Panc1 (cell line): ENCODE measurements around the gene NTRK2. TPM values are rescaled to one million over a fixed set of nuclear protein-coding genes. Genes with fewer than 3 reads are reported as not detected.

Source experiments
- ATAC-seq: fragments of 200-7000 bp; cut with Tn5 transposase; 2 replicates; pipeline ENCODE4 v1.9.1; 2020; ENCODE audit warnings: mild to moderate bottlenecking, moderate library complexity
- BruUV-seq: library from RNA; stranded (reverse); fragments of 400-500 nt; replicated peaks from 2 replicates; lab custom pipeline; 2021; lab: Mats Ljungman, UMichigan
- CTCF ChIA-PET: fragments of 300-600 bp; sonication (Branson Sonifier 250); formaldehyde crosslinking; loops from one replicate; lab custom pipeline; 2022; ENCODE audit warnings: antibody characterized with exemption; lab: Charles Lee
- POLR2A ChIA-PET: fragments of 300-600 bp; sonication (Branson Sonifier 250); formaldehyde crosslinking; loops from one replicate; lab custom pipeline; 2022; ENCODE audit warnings: antibody characterized with exemption; lab: Charles Lee
- DNase-seq: peaks from one replicate; pipeline ENCODE4 v3.0.0-alpha.2; 2010; ENCODE audit warnings: low read depth, low spot score
- H3K27ac ChIP-seq: 2 replicates; pipeline ENCODE4 v1.5.1; 2011; ENCODE audit warnings: mild to moderate bottlenecking, low read length, inconsistent platforms
- H3K27me3 ChIP-seq: fragments of 200-500 bp; sonication (Bioruptor generic); 2 replicates; pipeline ENCODE4 v1.6.0; 2014; ENCODE audit warnings: low read length, inconsistent platforms; ENCODE audit not compliant: control insufficient read depth, insufficient read depth
- H3K36me3 ChIP-seq: fragments of 200-500 bp; sonication (Bioruptor generic); 2 replicates; pipeline ENCODE4 v1.5.1; 2014; ENCODE audit warnings: inconsistent platforms, mild to moderate bottlenecking, low read length, moderate library complexity; ENCODE audit not compliant: control insufficient read depth, insufficient read depth
- H3K4me1 ChIP-seq: 2 replicates; pipeline ENCODE4 v1.5.1; 2011; ENCODE audit warnings: inconsistent platforms, mild to moderate bottlenecking, low read length, moderate library complexity; ENCODE audit not compliant: control insufficient read depth, insufficient read depth
- H3K4me3 ChIP-seq, 2 experiments: 2 replicates each; pipeline ENCODE4 v1.5.1; 2011 to 2012; ENCODE audit warnings: low read depth in 2 of 2, low read length in 2 of 2, mild to moderate bottlenecking in 2 of 2, inconsistent platforms in 1 of 2, moderate library complexity in 1 of 2
- H3K9me3 ChIP-seq: fragments of 200-500 bp; sonication (Bioruptor generic); 2 replicates; pipeline ENCODE4 v1.5.1; 2014; ENCODE audit warnings: low read depth, mild to moderate bottlenecking, inconsistent platforms, low read length, moderate library complexity; ENCODE audit not compliant: control insufficient read depth, insufficient read depth
- POLR2AphosphoS5 ChIP-seq: IDR thresholded peaks from 2 replicates; pipeline ENCODE4 v1.6.1; 2012; ENCODE audit warnings: mild to moderate bottlenecking, low read depth, low read length, moderate library complexity
- SIN3A ChIP-seq: IDR thresholded peaks from 2 replicates; pipeline ENCODE4 v1.6.1; 2012; ENCODE audit warnings: low read depth, mild to moderate bottlenecking, low read length, moderate library complexity, borderline replicate concordance; ENCODE audit not compliant: insufficient read depth
- TCF7L2 ChIP-seq: IDR thresholded peaks from 2 replicates; pipeline ENCODE4 v1.6.1; 2011; ENCODE audit warnings: mild to moderate bottlenecking, low read depth, low read length, inconsistent platforms
- in situ Hi-C: cut with HindIII; loops from 2 replicates; pipeline ENCODE4 v1.10.0; 2016; ENCODE audit warnings: low sequenced_read_pairs, low pct_unique_long_range_greater_than_20kb
- intact Hi-C: fragments of 100-400 bp; cut with micrococcal nuclease; formaldehyde crosslinking; loops from one replicate; pipeline ENCODE4 v1.10.0; 2022; ENCODE audit not compliant: unreplicated experiment
- total RNA-seq: library from RNA; stranded (reverse); gene quantifications from one replicate; pipeline ENCODE4 v1.2.1, GENCODE V29; 2021; ENCODE audit not compliant: unreplicated experiment
- TF ChIP-seq, protein P1 (sequence below), 2 experiments: IDR thresholded peaks; 2 replicates each; pipeline ENCODE4 v1.6.1; 2011 to 2012; ENCODE audit warnings: low read depth in 2 of 2, control low read depth in 1 of 2, low read length in 1 of 2, mild to moderate bottlenecking in 1 of 2, moderate library complexity in 1 of 2; ENCODE audit not compliant: insufficient read depth in 1 of 2
- TF ChIP-seq, protein P2 (sequence below): fragments of 450-650 bp; IDR thresholded peaks from 2 replicates; pipeline ENCODE4 v1.5.1; 2017; ENCODE audit warnings: mild to moderate bottlenecking

Gene NTRK2
- total RNA-seq, 1 experiment from 2014 or later: 0.23 TPM

- ATAC-seq: no peak
- BruUV-seq: no TSS peak
- DNase-seq: no peak
- in situ Hi-C loops (no loop called here), intact Hi-C loops (no loop called here)
- ChIA-PET CTCF (no interaction called here), POLR2A (no interaction called here)
- Histone ChIP-seq H3K36me3 (no peaks in the 10 kb centered on the region), H3K4me3 (no peak overlapping the region), H3K9me3 (no peaks in the 10 kb centered on the region), H3K27me3 (no peaks in the 10 kb centered on the region), H3K4me1 (no peaks in the 10 kb centered on the region), H3K27ac (no peak overlapping the region)
- TF ChIP-seq, protein P1, sequence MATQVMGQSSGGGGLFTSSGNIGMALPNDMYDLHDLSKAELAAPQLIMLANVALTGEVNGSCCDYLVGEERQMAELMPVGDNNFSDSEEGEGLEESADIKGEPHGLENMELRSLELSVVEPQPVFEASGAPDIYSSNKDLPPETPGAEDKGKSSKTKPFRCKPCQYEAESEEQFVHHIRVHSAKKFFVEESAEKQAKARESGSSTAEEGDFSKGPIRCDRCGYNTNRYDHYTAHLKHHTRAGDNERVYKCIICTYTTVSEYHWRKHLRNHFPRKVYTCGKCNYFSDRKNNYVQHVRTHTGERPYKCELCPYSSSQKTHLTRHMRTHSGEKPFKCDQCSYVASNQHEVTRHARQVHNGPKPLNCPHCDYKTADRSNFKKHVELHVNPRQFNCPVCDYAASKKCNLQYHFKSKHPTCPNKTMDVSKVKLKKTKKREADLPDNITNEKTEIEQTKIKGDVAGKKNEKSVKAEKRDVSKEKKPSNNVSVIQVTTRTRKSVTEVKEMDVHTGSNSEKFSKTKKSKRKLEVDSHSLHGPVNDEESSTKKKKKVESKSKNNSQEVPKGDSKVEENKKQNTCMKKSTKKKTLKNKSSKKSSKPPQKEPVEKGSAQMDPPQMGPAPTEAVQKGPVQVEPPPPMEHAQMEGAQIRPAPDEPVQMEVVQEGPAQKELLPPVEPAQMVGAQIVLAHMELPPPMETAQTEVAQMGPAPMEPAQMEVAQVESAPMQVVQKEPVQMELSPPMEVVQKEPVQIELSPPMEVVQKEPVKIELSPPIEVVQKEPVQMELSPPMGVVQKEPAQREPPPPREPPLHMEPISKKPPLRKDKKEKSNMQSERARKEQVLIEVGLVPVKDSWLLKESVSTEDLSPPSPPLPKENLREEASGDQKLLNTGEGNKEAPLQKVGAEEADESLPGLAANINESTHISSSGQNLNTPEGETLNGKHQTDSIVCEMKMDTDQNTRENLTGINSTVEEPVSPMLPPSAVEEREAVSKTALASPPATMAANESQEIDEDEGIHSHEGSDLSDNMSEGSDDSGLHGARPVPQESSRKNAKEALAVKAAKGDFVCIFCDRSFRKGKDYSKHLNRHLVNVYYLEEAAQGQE (IDR thresholded peaks at IDR 0.05; ENCODE audit: insufficient read depth in 1 of 2, low read depth in 2 of 2, low read length in 1 of 2): no peak
- TF ChIP-seq TCF7L2 (no peak), POLR2AphosphoS5 (no peak), SIN3A (no peak)
- TF ChIP-seq, protein P2, sequence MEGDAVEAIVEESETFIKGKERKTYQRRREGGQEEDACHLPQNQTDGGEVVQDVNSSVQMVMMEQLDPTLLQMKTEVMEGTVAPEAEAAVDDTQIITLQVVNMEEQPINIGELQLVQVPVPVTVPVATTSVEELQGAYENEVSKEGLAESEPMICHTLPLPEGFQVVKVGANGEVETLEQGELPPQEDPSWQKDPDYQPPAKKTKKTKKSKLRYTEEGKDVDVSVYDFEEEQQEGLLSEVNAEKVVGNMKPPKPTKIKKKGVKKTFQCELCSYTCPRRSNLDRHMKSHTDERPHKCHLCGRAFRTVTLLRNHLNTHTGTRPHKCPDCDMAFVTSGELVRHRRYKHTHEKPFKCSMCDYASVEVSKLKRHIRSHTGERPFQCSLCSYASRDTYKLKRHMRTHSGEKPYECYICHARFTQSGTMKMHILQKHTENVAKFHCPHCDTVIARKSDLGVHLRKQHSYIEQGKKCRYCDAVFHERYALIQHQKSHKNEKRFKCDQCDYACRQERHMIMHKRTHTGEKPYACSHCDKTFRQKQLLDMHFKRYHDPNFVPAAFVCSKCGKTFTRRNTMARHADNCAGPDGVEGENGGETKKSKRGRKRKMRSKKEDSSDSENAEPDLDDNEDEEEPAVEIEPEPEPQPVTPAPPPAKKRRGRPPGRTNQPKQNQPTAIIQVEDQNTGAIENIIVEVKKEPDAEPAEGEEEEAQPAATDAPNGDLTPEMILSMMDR: no peak
Observed at GRCh38 chr9:85046475-85046874, 376.9 kb downstream of the NTRK2 start.

DNA sequence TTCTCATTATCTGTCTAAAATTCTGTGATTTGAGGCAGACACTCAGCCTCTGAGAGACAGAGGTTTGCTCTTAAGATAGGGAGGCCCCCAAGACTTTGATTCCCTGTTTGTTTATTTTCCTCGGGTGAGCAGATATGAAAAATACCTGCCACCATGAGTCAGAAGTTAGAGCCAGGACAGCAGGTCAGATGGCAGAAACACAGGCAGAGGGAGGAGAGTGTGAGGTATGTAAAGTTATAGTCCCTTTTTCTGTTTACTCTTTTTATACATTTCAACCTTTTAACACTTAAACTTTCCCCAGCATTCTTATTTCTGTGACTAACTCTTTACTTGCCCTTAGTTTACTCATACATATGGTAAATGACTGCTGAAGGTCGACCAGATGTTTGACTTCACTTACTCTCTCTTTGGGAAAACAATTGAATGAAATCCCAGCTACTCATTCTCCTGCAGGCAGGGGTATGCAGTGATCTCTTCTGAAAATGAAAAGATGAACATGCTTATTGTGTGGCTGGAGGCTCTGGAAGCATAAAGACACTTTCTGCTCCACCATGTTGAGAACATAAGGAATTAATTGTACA lies 383.8 kb downstream of the NTRK2 start:
- Histone ChIP-seq H3K9me3 (no peaks in the 10 kb centered on the region), H3K27ac (no peak overlapping the region), H3K27me3 (no peaks in the 10 kb centered on the region), H3K36me3 (no peaks in the 10 kb centered on the region), H3K4me1 (no peaks in the 10 kb centered on the region), H3K4me3 (no peak overlapping the region)
- no peak for TF ChIP-seq SIN3A
- in situ Hi-C loops: no loop called here
- CTCF ChIA-PET: no interaction called here
- BruUV-seq: no TSS peak
- POLR2A ChIA-PET: no interaction called here
- intact Hi-C loops: no loop called here
- ATAC-seq (no peak), DNase-seq (no peak)

- H3K4me1 ChIP-seq: no peaks in the 10 kb centered on the region
- BruUV-seq: no TSS peak
- TF ChIP-seq POLR2AphosphoS5: no peak
- TF ChIP-seq SIN3A: no peak
- H3K4me3 ChIP-seq: no peak overlapping the region
- POLR2A ChIA-PET: no interaction called here
- intact Hi-C loops: no loop called here
- DNase-seq (no peak), ATAC-seq (no peak)
- CTCF ChIA-PET: no interaction called here
- H3K9me3 ChIP-seq: no peaks in the 10 kb centered on the region
- no peaks in the 10 kb centered on the region for H3K27me3 ChIP-seq
- in situ Hi-C loops: no loop called here
- no peak overlapping the region for H3K27ac ChIP-seq
- no peaks in the 10 kb centered on the region for H3K36me3 ChIP-seq
Observed at GRCh38 chr9:85054017-85054416, 384.5 kb downstream of the NTRK2 start.
